Measurements from ENCODE around the gene NEO1.

Gene NEO1

DNA sequence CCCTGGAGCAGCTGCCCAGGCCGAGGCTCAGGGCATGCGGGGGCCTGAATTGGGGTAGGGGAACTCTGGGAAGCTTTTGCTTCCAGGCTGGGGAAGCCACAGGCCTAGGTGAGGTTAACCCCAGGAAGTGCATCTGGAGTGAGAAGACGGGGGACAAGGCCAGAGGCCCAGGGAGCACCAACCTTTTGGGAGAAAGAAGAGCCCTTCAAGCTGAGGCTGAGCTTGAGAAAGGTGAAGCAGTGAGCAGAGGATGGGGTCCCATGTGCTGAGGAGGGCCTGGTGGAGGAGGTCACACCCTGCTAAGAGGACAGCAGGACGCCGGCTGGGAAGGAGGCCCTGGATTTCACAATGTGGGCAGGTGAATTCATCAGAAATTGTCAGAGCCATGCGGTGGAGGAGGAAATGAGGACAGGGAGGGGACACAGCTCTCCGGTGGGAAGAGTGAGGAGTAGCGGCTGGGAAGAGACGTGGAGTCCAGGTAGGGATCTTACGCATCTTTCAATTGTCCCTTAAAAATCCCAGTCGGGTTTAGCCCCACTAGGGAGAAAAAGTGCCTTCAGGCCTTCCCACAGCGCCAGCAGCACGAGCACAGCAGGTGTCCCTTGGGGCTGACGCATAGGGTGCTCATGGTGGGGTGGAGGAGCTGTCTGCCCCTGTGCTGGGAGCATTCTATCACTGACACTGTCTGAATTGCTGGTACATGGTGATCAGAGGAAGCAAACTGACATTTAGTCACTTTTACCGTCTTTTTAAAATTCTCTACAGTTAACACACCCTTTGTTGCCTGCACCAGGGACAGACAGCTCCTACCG is 265.6 kb downstream of the NEO1 start:
- no peak for DNase-seq

DNA sequence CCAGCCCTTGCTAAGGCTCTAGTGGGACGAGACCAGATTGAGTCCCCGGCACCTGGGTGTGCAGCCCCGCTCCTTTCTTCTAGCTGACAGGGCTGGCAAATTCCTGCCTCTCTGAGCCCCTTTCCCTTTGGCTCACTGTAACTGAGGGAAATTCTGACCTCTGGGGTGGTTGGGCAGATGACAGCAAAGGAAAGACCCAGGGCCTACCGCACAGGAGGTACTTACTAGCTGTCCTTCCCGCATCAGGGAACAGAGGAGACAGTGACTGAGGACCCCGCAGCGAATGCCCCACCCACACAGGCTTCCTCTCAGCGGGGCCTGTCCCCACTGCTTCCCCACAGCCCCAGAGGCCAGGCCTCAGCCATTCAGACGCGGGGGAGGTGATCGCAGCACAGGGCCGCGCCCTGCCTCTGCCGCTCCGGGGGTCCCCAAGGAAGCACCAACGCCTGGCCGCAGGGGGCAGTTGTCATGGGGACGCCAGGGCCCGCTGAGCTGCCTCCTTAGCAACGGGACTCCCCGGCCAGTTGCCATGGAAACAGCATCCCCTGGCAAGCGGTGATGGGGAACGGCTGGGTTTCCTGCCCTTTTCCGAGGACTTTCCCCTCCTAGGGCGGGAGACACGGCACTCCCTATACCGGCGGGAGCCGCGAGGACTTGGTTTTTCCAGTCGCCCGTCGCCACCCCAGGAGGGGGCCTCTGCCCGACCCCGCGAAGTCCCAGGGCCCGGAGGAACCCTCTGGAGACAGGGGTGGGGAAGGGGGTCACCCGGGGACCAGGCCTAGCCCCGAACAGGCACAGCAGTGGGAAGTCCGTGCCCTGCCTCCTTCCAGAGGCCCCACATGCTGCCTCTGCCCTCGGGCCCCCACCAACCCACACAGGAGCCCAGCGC is 266.4 kb downstream of the NEO1 start:
- DNase-seq = no peak

DNA sequence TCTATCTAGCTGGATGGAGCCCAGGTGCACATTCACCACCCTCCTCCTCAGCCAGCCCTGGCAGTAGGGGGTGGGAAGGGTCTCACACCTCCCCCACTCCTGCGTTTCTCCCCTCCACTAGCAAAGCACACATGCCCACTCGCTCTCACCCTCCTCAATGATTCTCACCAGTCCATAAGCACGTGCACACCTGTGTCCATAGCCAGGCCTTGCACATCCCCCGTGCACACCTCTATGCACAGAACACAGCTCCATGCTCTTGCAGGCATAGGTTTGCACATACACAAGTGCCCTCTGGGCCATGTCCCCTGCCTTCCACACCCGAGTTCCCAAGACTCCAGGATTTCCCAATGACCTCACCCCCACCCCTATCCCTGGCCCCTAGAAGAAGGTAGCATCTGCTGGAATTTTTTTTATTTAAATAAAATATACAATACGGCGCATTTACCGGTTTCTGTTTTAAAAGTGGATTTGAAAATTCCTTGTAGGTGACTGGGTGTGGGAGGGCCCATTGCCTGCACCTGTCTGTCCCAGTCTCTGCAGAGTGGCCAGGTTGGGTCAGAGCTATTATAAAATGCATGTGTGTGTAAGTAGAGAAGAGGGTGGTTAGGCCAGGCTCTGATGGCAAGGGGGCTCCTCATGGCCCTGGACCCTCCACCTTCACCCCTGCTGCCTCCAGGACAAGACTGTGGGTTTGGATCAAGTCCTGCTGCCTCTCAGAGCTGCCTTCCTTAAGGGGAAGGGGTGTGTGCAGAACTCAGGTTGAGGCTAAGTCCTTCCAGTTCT is 267.4 kb downstream of the NEO1 start:
- no peak for DNase-seq

DNA sequence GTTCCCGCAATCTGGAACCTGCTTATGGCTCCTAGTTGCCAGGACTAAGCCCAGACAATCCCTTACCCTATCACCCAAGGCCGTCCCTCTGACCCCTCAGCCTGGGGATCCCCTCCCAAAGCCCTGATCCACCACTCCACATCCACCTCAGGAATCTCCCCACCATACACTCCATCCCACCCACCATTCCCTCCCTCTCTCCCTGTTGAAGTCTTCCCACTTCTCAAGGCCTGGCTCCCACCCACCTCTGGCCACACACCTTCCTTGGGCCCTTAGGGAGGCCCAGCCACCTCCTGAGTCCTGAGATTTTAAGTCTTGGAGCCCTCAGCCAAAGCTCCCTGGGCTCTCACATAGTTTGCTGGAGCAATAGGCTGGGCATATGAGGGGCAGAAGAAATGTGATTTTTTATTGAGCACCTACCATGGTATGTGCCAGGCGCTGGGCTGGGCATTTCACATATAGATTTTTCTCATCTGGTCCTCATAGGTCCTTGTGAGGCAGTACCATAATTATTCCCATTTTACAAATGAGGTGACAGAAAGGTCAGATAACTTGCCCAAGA is 268.4 kb downstream of the NEO1 start:
- DNase-seq = no peak

DNA sequence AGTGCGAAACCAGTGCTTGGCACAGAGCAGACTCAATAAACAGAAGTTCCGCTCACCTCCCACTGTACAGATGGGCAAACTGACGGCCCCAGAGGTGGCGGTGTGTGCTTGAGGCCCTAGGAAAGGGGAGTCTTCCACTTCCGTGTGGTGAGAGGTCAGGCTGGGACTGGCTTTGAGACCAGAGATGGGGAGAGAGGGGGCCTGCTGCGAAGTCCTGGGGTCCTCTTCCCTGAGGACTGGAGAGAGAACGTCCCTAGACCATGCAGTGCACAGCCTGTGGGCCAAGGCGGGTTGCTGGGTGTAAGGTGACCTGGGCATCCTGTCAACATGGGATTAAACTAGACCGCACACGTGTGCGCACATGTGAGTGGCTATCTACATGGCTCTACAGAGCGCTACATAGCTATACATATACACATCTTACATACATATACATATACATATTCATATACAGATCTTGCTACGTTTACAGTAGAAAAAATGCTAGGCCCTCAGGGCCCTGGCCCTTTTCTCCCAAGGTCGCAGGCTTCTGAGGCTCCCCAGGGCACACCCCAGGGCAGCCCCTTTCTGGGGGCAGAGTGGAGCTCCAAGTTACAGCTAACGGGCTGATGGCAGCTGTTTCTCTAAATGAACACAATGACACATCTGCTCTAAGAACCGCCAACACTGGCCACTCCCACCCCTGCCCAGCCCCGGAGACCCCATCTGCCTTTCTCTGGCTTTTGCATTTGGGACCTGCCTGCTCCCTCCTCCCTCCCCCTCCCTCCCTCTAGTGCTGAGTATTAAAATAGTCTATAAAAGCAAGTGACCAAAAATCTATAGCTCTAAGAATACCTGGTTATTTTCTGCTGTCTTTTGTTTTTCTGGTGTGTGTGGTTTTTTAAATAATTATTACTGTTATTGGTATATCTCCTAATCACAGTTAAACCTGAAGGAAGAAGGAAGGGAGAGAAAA is 269.5 kb downstream of the NEO1 start:
- DNase-seq = no peak

DNA sequence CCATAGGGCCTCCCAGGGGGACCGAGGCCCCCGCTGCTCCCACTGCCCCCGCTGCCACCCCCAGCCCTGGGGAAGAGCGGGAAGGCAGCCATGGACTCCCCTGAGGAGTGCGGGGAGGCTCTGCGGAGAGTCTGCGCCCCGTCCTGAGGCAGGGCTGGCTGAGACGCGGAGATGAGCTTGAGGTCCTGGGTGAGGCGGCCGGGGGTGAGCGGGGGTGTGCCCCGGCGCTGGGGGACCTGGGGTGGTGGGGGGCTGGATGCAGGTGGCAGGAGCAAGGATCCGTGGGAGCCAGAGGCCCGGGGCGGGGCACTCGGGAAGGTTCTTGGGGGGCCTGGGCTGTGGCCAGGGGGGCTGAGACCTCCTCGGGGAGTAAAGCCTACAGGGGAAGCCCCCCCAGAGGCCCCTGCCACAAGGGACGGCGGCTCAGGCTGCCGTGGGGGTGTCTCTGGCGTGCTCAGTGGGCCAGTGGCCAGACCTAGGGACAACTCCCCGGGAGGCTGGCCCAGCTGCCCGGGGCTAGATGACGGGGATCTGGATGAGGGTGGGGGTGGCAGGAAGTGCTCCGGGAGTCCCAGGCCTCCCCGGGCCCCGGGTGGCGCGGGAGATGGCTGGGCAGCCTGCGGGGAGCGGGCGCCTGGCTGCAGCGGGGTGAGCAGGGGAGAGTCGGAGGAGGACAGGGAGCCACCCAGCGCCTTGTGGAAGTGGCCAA is 270.6 kb downstream of the NEO1 start:
- no peak for DNase-seq

DNA sequence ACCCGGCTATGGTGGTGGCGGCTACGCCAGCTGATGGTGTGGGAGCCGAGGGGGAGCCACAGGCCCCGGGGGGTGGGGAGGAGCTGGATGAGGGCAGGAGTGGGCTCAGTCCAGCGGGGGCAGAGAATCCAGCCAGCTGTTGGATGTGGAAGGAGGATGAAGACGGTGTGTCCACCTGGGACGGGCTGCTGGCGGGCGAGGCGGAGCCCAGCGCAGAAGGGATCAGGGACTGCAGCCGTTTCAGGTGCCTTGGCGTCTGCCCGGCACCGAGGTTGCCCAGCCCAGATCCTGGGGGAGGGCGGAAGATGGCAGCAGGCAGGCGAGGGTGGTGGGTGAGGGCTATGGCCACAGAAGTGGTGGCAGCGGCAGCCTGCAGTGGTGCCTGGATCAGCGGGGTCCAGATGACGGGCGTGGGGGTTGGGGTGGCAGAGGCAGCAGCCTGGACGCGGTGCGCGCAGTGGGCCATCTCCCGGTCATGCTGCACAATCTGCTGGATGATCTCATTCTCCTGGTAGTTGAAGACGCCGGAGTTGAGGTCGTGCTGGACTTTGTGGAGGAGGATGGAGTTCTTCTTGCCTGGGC is 271.2 kb downstream of the NEO1 start:
- DNase-seq = no peak

DNA sequence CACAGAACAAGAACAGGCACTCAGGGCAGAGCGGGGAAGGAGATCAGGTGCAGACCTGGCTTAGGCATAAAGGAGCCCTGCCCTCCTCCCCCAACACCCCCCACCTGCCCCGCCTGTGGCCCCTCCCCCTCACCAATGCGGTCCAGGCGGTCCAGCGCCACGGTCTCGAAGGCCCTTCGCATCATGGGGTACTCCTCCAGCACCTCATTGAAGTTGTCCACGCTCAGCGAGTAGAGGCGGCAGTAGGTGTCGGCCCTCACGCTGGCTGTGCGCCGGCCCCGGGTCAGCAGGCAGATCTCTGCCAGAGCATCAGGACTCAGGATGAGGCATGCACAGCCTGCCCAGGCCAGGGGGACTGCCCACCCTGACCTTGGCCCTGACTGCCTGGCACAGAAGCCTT is 271.7 kb downstream of the NEO1 start:
- no peak for DNase-seq

DNA sequence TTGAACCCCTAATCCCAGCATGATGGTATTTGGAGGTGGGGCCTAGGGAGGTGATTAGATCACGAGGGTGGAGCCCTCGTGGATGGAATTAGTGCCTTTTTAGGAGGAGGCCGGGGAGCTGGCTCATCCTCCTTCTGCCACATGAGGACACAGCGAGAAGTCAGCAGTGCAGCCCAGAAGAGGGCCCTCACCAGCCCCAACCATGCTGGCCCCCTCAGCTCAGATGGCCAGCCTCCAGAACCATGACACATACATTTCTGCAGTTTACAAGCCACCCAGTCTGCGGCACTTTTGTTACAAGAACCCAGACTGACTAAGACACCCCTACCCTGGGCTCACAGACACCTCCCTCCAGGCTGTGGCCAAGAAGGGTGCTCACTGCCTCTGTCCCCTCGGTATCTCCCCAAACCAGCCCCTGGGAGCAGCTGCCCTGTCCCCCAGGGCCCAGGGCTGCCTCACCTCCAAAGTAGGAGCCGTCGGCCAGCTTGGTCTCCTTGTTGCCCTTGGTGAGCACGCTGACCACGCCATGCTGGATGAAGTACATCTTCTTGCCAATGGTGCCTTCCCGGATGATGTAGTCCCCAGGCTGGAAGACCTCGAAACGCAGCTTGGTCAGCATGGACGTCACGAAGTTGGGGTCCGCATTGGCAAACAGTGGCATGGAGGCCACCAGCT is 272.4 kb downstream of the NEO1 start:
- no peak for DNase-seq

DNA sequence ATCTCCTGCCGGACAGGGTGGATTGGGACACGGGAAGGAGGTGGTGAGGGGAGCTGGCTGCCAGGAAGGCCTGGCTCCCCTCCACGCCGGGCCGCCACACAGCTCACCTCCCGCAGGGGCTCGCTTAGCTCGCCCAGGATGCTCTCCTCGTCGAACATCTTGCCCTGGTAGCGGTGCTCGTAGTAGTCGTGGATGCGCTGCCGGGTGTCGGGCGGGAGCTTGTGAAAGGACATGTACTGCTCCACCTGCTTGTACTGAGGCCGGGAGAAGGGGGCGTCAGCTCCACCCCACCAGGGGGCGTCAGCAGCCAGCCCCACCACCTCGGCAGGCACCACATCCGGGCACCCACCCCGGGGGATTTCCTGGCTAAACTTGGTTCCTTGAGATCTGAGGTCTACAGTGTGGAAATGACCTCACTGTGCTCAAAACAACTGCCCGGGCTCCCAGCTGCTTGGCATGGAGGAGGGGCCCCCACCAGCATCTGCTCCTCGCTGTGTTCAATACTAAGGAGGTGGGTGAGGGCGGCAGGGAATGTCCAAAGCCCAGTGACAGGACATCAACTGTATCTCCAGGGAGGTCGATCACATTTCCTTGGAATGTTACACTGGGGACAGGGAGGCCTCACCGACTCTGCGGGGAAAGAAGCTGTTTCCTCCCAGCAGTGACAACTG is 273.1 kb downstream of the NEO1 start:
- no peak for DNase-seq

DNA sequence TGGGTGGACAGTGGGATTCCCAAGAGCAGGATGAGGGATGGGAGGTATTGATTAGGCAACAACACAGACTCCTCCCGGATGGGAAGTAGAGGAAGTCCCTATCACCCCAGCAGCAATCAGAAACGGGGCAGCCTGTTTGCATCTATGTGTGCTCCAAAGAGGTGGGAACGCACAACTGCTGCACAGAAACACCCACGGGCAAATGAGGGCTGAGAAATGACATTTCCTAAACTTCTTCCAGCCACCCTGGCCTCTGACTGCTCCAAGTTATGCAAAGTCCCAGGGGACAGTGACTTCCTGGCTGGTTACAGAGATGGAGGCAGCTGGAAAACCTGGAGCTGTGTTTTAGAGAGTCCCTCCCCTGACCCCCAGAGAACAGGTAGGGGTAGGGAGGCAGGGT is 273.9 kb downstream of the NEO1 start:
- DNase-seq = no peak

DNA sequence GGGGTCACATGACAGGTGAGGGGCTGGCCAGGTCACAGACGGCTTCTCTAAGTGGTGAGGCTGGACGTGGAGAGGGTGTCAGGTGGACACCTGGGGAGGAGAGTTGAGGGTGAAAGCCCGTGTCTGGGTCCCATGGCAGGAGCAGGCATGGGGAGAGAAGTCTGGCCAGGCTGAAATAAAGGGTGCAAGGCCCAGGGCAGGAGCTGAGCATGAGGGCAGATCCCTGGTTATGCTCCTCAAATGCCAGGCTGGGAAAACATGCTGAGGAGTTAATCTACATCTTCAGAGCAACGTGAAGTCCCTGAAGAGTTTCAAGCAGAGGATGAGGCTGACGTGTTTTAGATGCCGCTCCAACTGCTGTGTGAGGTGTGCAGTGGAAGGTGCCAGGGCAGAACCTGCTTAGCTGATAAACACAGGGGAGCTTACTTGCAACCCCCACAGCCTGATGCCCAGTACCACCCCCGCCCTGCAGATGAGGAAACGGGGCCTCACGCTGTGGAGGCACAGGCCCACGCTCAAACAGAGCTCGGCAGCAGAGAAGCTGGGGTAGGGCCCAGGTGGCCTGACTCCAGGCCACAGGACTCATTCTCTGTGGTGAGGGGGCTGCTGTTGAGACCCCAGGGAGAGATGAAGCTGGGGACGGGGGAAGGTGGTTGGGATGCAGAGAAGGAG is 276.0 kb downstream of the NEO1 start:
- no peak for DNase-seq

DNA sequence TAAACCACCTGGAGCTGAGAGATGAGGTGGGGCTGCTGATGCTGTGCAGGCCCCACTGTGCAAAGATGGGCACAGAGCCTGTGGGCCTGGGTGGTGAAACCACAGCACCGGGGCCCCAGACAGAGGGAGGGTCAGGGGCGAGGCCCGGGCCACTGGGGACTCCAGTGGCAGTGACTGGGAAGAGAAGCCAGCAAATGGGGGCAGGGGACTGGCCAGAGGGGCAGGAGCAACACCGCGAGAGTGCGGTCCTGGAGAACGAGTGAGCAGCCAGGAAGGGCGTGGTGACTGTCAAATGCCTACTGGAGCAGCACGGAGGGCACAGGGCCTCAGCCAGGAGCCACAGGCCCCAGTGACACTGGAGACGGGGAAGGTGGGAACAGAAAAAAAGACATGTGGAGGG is 276.7 kb downstream of the NEO1 start:
- DNase-seq = no peak

DNA sequence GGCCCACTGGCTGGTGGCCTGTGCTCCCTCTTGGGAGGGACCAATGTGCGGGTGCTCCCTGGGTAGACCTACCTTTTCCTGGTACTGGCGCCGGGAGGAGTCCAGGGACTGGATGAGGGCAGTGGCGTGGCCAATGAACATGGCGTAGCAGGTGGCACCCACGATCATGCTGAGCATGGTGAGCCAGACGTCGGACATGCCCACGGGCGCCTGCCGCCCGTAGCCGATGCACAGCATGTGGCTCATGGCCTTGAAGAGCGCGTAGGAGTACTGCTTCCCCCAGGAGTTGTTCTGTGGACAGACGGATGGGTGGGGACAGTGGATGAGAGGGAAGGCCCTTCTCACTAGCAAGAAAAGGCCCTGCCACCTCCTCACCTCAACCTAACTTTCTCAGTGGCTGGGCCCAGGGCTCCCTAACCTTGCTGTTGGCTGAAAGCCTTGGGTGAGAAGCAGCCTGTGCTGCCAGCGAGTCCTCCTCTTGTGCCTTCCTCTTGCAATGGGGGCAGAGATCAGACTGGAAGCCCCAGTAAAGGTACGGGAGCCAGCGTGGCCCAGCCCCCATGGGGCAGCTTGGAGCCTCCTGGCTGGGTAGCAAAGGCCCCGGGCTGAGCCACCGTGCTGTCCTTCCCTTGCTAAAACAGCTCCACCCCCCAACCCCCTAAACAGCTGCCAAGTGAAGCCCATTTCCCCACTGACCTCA is 277.4 kb downstream of the NEO1 start:
- DNase-seq = no peak

DNA sequence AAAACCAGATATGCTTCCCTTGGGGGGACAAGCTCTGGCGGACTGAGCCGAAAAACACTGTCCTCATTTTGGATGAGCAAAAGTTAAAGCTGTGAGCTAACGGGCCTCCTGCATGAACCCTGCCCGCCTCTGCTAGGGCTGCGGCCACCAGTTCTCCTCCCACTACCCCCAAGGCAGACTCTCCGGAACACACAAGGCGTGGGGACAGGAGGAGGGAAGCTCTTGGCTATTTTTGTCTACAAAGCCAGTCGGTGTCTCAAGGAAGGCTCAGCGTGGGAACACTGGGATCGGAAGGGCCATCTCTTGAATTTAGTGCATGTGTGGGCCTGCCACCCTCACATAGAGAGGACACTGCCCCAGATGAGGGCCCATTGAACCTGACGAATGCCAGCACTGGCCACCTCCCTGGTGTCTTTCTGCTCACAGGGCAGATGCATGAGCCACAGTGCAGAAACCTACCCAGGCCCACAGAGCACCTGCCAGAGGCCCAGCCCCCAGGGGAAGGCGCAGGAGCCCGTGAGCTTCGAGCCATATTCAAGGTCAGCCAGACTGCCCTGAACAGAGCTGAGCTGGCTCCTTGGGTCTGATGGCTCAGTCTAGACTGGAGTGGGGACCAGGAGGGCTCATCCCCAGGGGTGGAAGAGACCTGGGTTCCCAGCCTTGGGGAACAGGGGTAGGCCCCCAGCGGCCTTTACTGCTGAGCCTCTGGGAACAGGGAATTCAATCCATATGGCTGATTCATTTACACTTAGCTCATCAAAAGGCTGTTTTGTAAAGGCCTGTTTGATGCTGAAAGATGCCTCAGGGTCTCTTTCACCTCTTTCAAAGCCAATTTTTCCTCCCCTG is 278.2 kb downstream of the NEO1 start:
- no peak for DNase-seq

DNA sequence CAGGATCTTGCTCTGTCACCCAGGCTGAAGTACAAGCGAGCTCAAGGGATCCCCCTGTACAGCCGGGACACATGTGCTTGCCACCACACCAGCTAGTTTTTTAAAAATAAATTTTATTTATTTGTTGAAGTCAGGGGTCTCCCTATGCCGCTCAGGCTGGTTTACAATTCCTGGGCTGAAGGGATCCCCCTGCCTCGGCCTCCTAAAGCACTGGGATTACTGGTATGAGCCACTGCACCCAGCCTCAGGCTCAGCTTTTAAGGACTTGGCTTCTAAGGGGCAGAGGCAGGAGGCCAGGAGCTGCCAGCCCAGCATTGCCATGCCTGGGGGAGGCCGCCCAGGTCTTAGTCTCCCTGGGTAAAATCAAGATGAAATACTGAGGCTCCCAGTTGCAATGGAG is 279.2 kb downstream of the NEO1 start:
- no peak for DNase-seq
